Testis (tissue), 2 donors: ENCODE data around the gene XG.

Experiments
- POLR2A ChIP-seq: fragments of 450-650 bp; IDR thresholded peaks from one replicate; pipeline ENCODE4 v1.6.1; 2017; ENCODE audit warnings: antibody characterized with exemption, mild to moderate bottlenecking, moderate library complexity
- TF ChIP-seq, protein P1 (sequence below), 3 experiments: fragments of 450-650 bp in 2 of 3; fragments of 200-600 bp in 1 of 3; sonication (generic) in 1 of 3; IDR thresholded peaks; one replicate each; pipeline ENCODE4 v1.5.1; 2016 to 2019; ENCODE audit warnings: antibody characterized with exemption in 3 of 3, mild to moderate bottlenecking in 2 of 3, moderate library complexity in 1 of 3

DNA sequence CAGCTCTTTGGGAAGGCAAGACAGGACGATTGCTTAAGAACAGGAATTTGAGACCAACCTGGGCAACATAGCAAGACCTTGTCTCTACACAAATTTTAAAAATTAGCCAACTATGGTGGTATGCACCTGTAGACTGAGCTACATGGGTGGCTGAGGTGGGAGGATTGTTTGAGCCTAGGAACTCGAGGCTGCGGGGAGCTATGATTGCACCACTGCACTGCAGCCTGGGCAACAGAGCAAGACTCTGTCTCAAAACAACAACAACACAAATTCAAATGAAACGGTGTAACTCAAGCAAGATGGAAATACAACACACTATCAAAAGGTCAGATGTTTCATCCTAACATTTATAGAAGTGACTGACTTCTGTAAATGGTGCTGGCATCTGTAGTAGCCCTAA is 37.1 kb downstream of the XG start:
- no peak for TF ChIP-seq POLR2A
- TF ChIP-seq, protein P1, sequence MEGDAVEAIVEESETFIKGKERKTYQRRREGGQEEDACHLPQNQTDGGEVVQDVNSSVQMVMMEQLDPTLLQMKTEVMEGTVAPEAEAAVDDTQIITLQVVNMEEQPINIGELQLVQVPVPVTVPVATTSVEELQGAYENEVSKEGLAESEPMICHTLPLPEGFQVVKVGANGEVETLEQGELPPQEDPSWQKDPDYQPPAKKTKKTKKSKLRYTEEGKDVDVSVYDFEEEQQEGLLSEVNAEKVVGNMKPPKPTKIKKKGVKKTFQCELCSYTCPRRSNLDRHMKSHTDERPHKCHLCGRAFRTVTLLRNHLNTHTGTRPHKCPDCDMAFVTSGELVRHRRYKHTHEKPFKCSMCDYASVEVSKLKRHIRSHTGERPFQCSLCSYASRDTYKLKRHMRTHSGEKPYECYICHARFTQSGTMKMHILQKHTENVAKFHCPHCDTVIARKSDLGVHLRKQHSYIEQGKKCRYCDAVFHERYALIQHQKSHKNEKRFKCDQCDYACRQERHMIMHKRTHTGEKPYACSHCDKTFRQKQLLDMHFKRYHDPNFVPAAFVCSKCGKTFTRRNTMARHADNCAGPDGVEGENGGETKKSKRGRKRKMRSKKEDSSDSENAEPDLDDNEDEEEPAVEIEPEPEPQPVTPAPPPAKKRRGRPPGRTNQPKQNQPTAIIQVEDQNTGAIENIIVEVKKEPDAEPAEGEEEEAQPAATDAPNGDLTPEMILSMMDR (IDR thresholded peaks at IDR 0.05): no peak
